ENCODE measurements around the gene SELENOO.

SELENOO gene

GRCh38 chr22:50174382-50175190 lies 26.2 kb upstream of the SELENOO start:
- H3K4me3 ChIP-seq (ENCODE audit: low read length), result no peak overlapping the region
- DNase-seq (ENCODE audit: low read depth), result no peak
- TF ChIP-seq CTCF (conservative IDR thresholded peaks at IDR 0.05; ENCODE audit: low read depth, low read length), result no peak

GRCh38 chr22:50175191-50175461 lies 25.7 kb upstream of the SELENOO start:
- no peak for TF ChIP-seq CTCF (conservative IDR thresholded peaks at IDR 0.05; ENCODE audit: low read depth, low read length)
- H3K4me3 ChIP-seq (ENCODE audit: low read length), result no peak overlapping the region
- DNase-seq (ENCODE audit: low read depth), result no peak

- no peak for DNase-seq (ENCODE audit: low read depth)
- TF ChIP-seq CTCF (conservative IDR thresholded peaks at IDR 0.05; ENCODE audit: low read depth, low read length), result no peak
- no peak overlapping the region for H3K4me3 ChIP-seq (ENCODE audit: low read length)
Observed at GRCh38 chr22:50175921-50176849, 24.6 kb upstream of the SELENOO start.

GRCh38 chr22:50176850-50177536 lies 23.8 kb upstream of the SELENOO start:
- no peak overlapping the region for H3K4me3 ChIP-seq (ENCODE audit: low read length)
- DNase-seq (ENCODE audit: low read depth), result no peak
- no peak for TF ChIP-seq CTCF (conservative IDR thresholded peaks at IDR 0.05; ENCODE audit: low read depth, low read length)

GRCh38 chr22:50177537-50178470 lies 23.0 kb upstream of the SELENOO start:
- no peak for TF ChIP-seq CTCF (conservative IDR thresholded peaks at IDR 0.05; ENCODE audit: low read depth, low read length)
- DNase-seq (ENCODE audit: low read depth), result no peak
- H3K4me3 ChIP-seq (ENCODE audit: low read length), result no peak overlapping the region

- no peak for DNase-seq (ENCODE audit: low read depth)
- TF ChIP-seq CTCF (conservative IDR thresholded peaks at IDR 0.05; ENCODE audit: low read depth, low read length), result no peak
Observed at GRCh38 chr22:50178471-50178864, 22.3 kb upstream of the SELENOO start.

More at GRCh38 chr22:50178471-50178864, 22.3 kb upstream of the SELENOO start:
- no peak overlapping the region for H3K4me3 ChIP-seq (ENCODE audit: low read length)
